ENCODE data around the gene PRDX6. TPM values are rescaled to one million over a fixed set of nuclear protein-coding genes. Genes with fewer than 3 reads are reported as not detected.

PRDX6 gene
- total RNA-seq, 4 donors from 2014 or later, result 285 to 478 (median 439) TPM

- TF ChIP-seq EP300 (IDR thresholded peaks at IDR 0.05) (peak; percentile 82 to 93), POLR2A (IDR thresholded peaks at IDR 0.05) (no peak)
- 41 to 52% methylated on average over 3 of the region's 3 CpGs for WGBS, 2 donors
- DNase-seq (ENCODE audit: low spot score in 2 of 2), result peak; percentile 69 to 75
These were observed 50.2 kb downstream of the PRDX6 start for GRCh38 chr1:173527151-173527826.

GRCh38 chr1:173529106-173529505, 52.0 kb downstream of the PRDX6 start:
- H3K4me1 ChIP-seq, result peaks cover 0 to 28% (median 0%) of the 10 kb centered on the region in 4 donors
- DNase-seq (ENCODE audit: low spot score in 2 of 2), result no peak
- H3K4me3 ChIP-seq, result no peak overlapping the region

More at GRCh38 chr1:173527151-173527826, 50.2 kb downstream of the PRDX6 start:
- Histone ChIP-seq H3K27me3 (no peaks in the 10 kb centered on the region), H3K27ac (peak overlapping the region in 1 of 4 donors; percentile 61), H3K4me3 (no peak overlapping the region), H3K4me1 (peaks cover 0 to 24% (median 0%) of the 10 kb centered on the region in 4 donors), H3K36me3 (no peaks in the 10 kb centered on the region), H3K9me3 (no peaks in the 10 kb centered on the region)

GRCh38 chr1:173530795-173531693, 53.9 kb downstream of the PRDX6 start:
- no peaks in the 10 kb centered on the region for H3K27me3 ChIP-seq
- peaks cover 0 to 28% (median 0%) of the 10 kb centered on the region in 4 donors for H3K4me1 ChIP-seq
- peak overlapping the region in 1 of 4 donors; percentile 15 for H3K4me3 ChIP-seq
- no peaks in the 10 kb centered on the region for H3K9me3 ChIP-seq
- H3K27ac ChIP-seq, result peak overlapping the region in 2 of 4 donors; percentile 21 to 54
- no peak for TF ChIP-seq POLR2A (IDR thresholded peaks at IDR 0.05)
- TF ChIP-seq CTCF (IDR thresholded peaks at IDR 0.05), result no peak
- no peak for TF ChIP-seq EP300 (IDR thresholded peaks at IDR 0.05)
- no peaks in the 10 kb centered on the region for H3K36me3 ChIP-seq
- WGBS, 2 donors, result 38 to 39% methylated on average over 4 of the region's 4 CpGs
- DNase-seq (ENCODE audit: low spot score in 2 of 2), result no peak

More at GRCh38 chr1:173529106-173529505, 52.0 kb downstream of the PRDX6 start:
- H3K36me3 ChIP-seq, result no peaks in the 10 kb centered on the region
- TF ChIP-seq CTCF (IDR thresholded peaks at IDR 0.05) (no peak), POLR2A (IDR thresholded peaks at IDR 0.05) (no peak), EP300 (IDR thresholded peaks at IDR 0.05) (no peak)
- 71 to 72% methylated on average over 4 of the region's 4 CpGs for WGBS, 2 donors
- no peaks in the 10 kb centered on the region for H3K9me3 ChIP-seq
- H3K27ac ChIP-seq, result no peak overlapping the region
- H3K27me3 ChIP-seq, result no peaks in the 10 kb centered on the region

GRCh38 chr1:173532237-173532636, 55.1 kb downstream of the PRDX6 start:
- no peak for DNase-seq (ENCODE audit: low spot score in 2 of 2)
- no peaks in the 10 kb centered on the region for H3K27me3 ChIP-seq
- H3K36me3 ChIP-seq, result no peaks in the 10 kb centered on the region
- peak overlapping the region in 2 of 4 donors; percentile 21 to 42 for H3K27ac ChIP-seq
- TF ChIP-seq EP300 (IDR thresholded peaks at IDR 0.05) (no peak), POLR2A (IDR thresholded peaks at IDR 0.05) (no peak), CTCF (IDR thresholded peaks at IDR 0.05) (no peak)
- H3K9me3 ChIP-seq, result no peaks in the 10 kb centered on the region
- H3K4me3 ChIP-seq, result peak overlapping the region in 1 of 4 donors; percentile 15
- peaks cover 0 to 21% (median 0%) of the 10 kb centered on the region in 4 donors for H3K4me1 ChIP-seq

- TF ChIP-seq POLR2A (IDR thresholded peaks at IDR 0.05) (no peak), CTCF (IDR thresholded peaks at IDR 0.05) (no peak), EP300 (IDR thresholded peaks at IDR 0.05) (no peak)
- peaks cover 0 to 8% (median 0%) of the 10 kb centered on the region in 4 donors for H3K4me1 ChIP-seq
- no peak for DNase-seq (ENCODE audit: low spot score in 2 of 2)
- H3K36me3 ChIP-seq, result no peaks in the 10 kb centered on the region
- no peaks in the 10 kb centered on the region for H3K27me3 ChIP-seq
- H3K9me3 ChIP-seq, result no peaks in the 10 kb centered on the region
- no peak overlapping the region for H3K27ac ChIP-seq
- H3K4me3 ChIP-seq, result no peak overlapping the region
These were observed 59.1 kb downstream of the PRDX6 start for GRCh38 chr1:173536223-173536622.

Other genes with a start within 250 kb of the PRDX6 start
- under 1 TPM in 1 of 4 donors, not detected in 3; 0.21 TPM for gene SLC9C2, start 125.7 kb downstream of the PRDX6 start, total RNA-seq
- not detected for gene TEX50, start 158.0 kb downstream of the PRDX6 start, total RNA-seq
- 1 to 10 TPM in 2 of 4 donors, under 1 TPM in 1, not detected in 1; 0.44 to 1.8 (median 1.7) TPM for gene ANKRD45, start 192.5 kb downstream of the PRDX6 start, total RNA-seq
- 10 to 100 TPM; 19.2 to 64.9 (median 34.6) TPM for gene KLHL20, start 237.6 kb downstream of the PRDX6 start, total RNA-seq

Data from tibial nerve (tissue), 4 donors.